ENCODE data around the gene COG7. TPM values are rescaled to one million over a fixed set of nuclear protein-coding genes. Genes with fewer than 3 reads are reported as not detected.

COG7 gene
- total and polyA plus RNA-seq, 2 of the 13 experiments (the other 11 are each of a cell fraction or from before 2014, with no cell fraction given), result 12.6 to 54.5 TPM

GRCh38 chr16:23500862-23501225 lies 47.9 kb upstream of the COG7 start (continued):
- peak; percentile 69; the same call in 1 of the 2 replicates for TF ChIP-seq CEBPB (IDR thresholded peaks at IDR 0.05; ENCODE audit: borderline replicate concordance, low read depth, low read length)
- TF ChIP-seq ATF3 (CRISPR knock-in tag; IDR thresholded peaks at IDR 0.05), result no peak
- TF ChIP-seq CHD2 (IDR thresholded peaks at IDR 0.05; ENCODE audit: low read depth, low read length), result no peak
- TF ChIP-seq PHF8 (CRISPR knock-in tag; IDR thresholded peaks at IDR 0.05), result no peak
- no peak for TF ChIP-seq ZNF281 (CRISPR knock-in tag; IDR thresholded peaks at IDR 0.05; ENCODE audit: borderline replicate concordance)
- no peak for TF ChIP-seq ZBTB25 (CRISPR knock-in tag; IDR thresholded peaks at IDR 0.05)
- TF ChIP-seq ZNF746 (CRISPR knock-in tag; IDR thresholded peaks at IDR 0.05), result no peak
- no peak for TF ChIP-seq ZNF432 (CRISPR knock-in tag; IDR thresholded peaks at IDR 0.05; ENCODE audit: borderline replicate concordance)
- no peak for TF ChIP-seq TP53 (CRISPR knock-in tag; conservative IDR thresholded peaks at IDR 0.05)
- TF ChIP-seq ZBTB26 (CRISPR knock-in tag; IDR thresholded peaks at IDR 0.05; ENCODE audit: borderline replicate concordance), result no peak
- TF ChIP-seq GABPA (IDR thresholded peaks at IDR 0.05; ENCODE audit: low read depth, low read length), result no peak
- no peak for TF ChIP-seq GABPA (CRISPR knock-in tag; IDR thresholded peaks at IDR 0.05; ENCODE audit: low read depth)
- TF ChIP-seq MTF1 (CRISPR knock-in tag; IDR thresholded peaks at IDR 0.05), result no peak
- peak; percentile 74 for TF ChIP-seq TBL1XR1 (IDR thresholded peaks at IDR 0.05; ENCODE audit: borderline replicate concordance, low read length, partially characterized antibody)
- no peak for TF ChIP-seq NRL (CRISPR knock-in tag; IDR thresholded peaks at IDR 0.05; ENCODE audit: borderline replicate concordance)
- TF ChIP-seq SKI (IDR thresholded peaks at IDR 0.05; ENCODE audit: partially characterized antibody), result peak; percentile 29
- no peak for TF ChIP-seq ZMAT5 (CRISPR knock-in tag; IDR thresholded peaks at IDR 0.05; ENCODE audit: borderline replicate concordance, low read depth)
- TF ChIP-seq AGO1 (IDR thresholded peaks at IDR 0.05; ENCODE audit: low read depth, low read length, poor library complexity, severe bottlenecking), result no peak
- no peak for TF ChIP-seq SCMH1 (CRISPR knock-in tag; IDR thresholded peaks at IDR 0.05; ENCODE audit: borderline replicate concordance)
- no peak for TF ChIP-seq PRDM10 (CRISPR knock-in tag; IDR thresholded peaks at IDR 0.05; ENCODE audit: low read depth)
- no peak for TF ChIP-seq AKAP8 (CRISPR knock-in tag; IDR thresholded peaks at IDR 0.05)
- no peak for TF ChIP-seq GABPB1 (CRISPR knock-in tag; IDR thresholded peaks at IDR 0.05)

Measured in HepG2 (cell line).